SK-N-SH treated with all-trans-retinoic acid at 6 μM for 48 hours (cell line): ENCODE data around the gene FDXACB1.

Experiments used
- ATAC-seq: fragments of 200-7000 bp; cut with Tn5 transposase; 3 replicates; pipeline ENCODE4 v1.9.1; 2020; ENCODE audit warnings: mild to moderate bottlenecking, moderate library complexity
- BACH2 ChIP-seq: fragments of 250-450 bp; sonication (Bioruptor Pico); IDR thresholded peaks from 2 replicates; pipeline ENCODE4 v1.9.0; 2021; ENCODE audit warnings: mild to moderate bottlenecking, borderline replicate concordance
- CSDC2 ChIP-seq: fragments of 250-450 bp; sonication (Bioruptor Pico); IDR thresholded peaks from 2 replicates; pipeline ENCODE4 v1.5.0; 2020; ENCODE audit warnings: mild to moderate bottlenecking, moderate library complexity
- GLIS3 ChIP-seq: fragments of 250-450 bp; sonication (Bioruptor Pico); IDR thresholded peaks from 2 replicates; pipeline ENCODE4 v1.5.0; 2020; ENCODE audit warnings: mild to moderate bottlenecking, moderate library complexity
- ISL1 ChIP-seq: fragments of 250-450 bp; sonication (Bioruptor Pico); IDR thresholded peaks from 2 replicates; pipeline ENCODE4 v2.1.2; 2022; ENCODE audit warnings: mild to moderate bottlenecking, moderate library complexity
- OSR1 ChIP-seq: fragments of 250-450 bp; sonication (Bioruptor Pico); IDR thresholded peaks from 2 replicates; pipeline ENCODE4 v1.8.0; 2022; ENCODE audit warnings: moderate library complexity, mild to moderate bottlenecking, inconsistent platforms
- PATZ1 ChIP-seq: fragments of 250-450 bp; sonication (Bioruptor Pico); IDR thresholded peaks from 2 replicates; pipeline ENCODE4 v1.8.0; 2020; ENCODE audit warnings: mild to moderate bottlenecking, moderate library complexity, borderline replicate concordance
- POU6F1 ChIP-seq: fragments of 250-450 bp; sonication (Bioruptor Pico); IDR thresholded peaks from 2 replicates; pipeline ENCODE4 v1.8.0; 2021; ENCODE audit warnings: low read depth, mild to moderate bottlenecking, moderate library complexity, borderline replicate concordance
- PPARA ChIP-seq: fragments of 250-450 bp; sonication (Bioruptor Pico); IDR thresholded peaks from 2 replicates; pipeline ENCODE4 v1.5.0; 2020; ENCODE audit warnings: mild to moderate bottlenecking, borderline replicate concordance
- RARB ChIP-seq: fragments of 250-450 bp; sonication (Bioruptor Pico); IDR thresholded peaks from 2 replicates; pipeline ENCODE4 v1.8.0; 2021; ENCODE audit warnings: mild to moderate bottlenecking, moderate library complexity
- SNAI2 ChIP-seq: fragments of 250-450 bp; sonication (Bioruptor Pico); IDR thresholded peaks from 2 replicates; pipeline ENCODE4 v1.5.0; 2020; ENCODE audit warnings: mild to moderate bottlenecking, moderate library complexity
- TCF4 ChIP-seq: fragments of 250-450 bp; sonication (Bioruptor Pico); IDR thresholded peaks from 2 replicates; pipeline ENCODE4 v1.8.0; 2021; ENCODE audit warnings: mild to moderate bottlenecking, moderate library complexity, borderline replicate concordance
- TSHZ2 ChIP-seq: fragments of 250-450 bp; sonication (Bioruptor Pico); IDR thresholded peaks from 2 replicates; pipeline ENCODE4 v1.5.0; 2020; ENCODE audit warnings: mild to moderate bottlenecking, moderate library complexity
- ZC3H10 ChIP-seq: fragments of 250-450 bp; sonication (Bioruptor Pico); IDR thresholded peaks from 2 replicates; pipeline ENCODE4 v1.5.1; 2021; ENCODE audit warnings: mild to moderate bottlenecking, moderate library complexity
- ZFP3 ChIP-seq: fragments of 250-450 bp; sonication (Bioruptor Pico); IDR thresholded peaks from 2 replicates; pipeline ENCODE4 v1.5.0; 2020; ENCODE audit warnings: mild to moderate bottlenecking, moderate library complexity
- ZFP30 ChIP-seq: fragments of 450-650 bp; formaldehyde crosslinking; IDR thresholded peaks from 2 replicates; pipeline ENCODE4 v1.5.0; 2022; ENCODE audit warnings: mild to moderate bottlenecking, moderate library complexity
- ZNF565 ChIP-seq: fragments of 450-650 bp; formaldehyde crosslinking; conservative IDR thresholded peaks from 2 replicates; pipeline ENCODE4 v1.5.0; 2020; ENCODE audit warnings: low read depth, mild to moderate bottlenecking, moderate library complexity
- ZNF8 ChIP-seq: fragments of 450-650 bp; formaldehyde crosslinking; IDR thresholded peaks from 2 replicates; pipeline ENCODE4 v1.5.0; 2020; ENCODE audit warnings: mild to moderate bottlenecking, moderate library complexity
- TF ChIP-seq, protein P1 (sequence below): fragments of 250-450 bp; sonication (Bioruptor Pico); IDR thresholded peaks from 2 replicates; pipeline ENCODE4 v1.5.1; 2020; ENCODE audit warnings: low read depth, mild to moderate bottlenecking, moderate library complexity

FDXACB1 gene

DNA sequence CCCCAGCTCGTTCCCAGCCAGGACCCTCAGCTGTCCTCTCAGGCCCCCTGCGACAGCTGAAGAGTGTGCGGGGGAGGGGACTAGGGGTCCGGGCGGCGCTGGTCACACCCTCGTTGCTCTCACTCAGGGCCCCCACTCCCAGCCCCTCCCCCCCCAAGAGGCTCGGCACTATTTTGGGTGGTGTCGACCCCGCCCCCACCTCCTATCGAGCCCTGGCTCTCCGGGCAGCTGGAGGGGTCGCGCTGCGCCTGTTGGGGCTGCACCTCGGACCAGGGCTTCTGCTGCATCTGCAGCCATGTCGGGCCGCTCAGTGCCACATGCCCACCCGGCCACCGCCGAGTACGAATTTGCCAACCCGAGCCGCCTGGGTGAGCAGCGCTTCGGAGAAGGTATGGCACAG is 33.6 kb upstream of the FDXACB1 start, which contains the start of gene HSPB2:
Gene HSPB2 (plus strand): TSS at position 200 of the 400 bp plus-strand sequence. CDS start 96 bp downstream, at position 296.
- no peak for ATAC-seq
- no peak for TF ChIP-seq RARB (CRISPR knock-in tag)
- TF ChIP-seq BACH2 = no peak
- no peak for TF ChIP-seq CSDC2 (CRISPR knock-in tag)
- TF ChIP-seq OSR1 = no peak
- TF ChIP-seq ISL1 (CRISPR knock-in tag) = no peak
- no peak for TF ChIP-seq ZNF8 (CRISPR knock-in tag)
- no peak for TF ChIP-seq ZNF565
- TF ChIP-seq SNAI2 (CRISPR knock-in tag) = no peak
- TF ChIP-seq, protein P1, sequence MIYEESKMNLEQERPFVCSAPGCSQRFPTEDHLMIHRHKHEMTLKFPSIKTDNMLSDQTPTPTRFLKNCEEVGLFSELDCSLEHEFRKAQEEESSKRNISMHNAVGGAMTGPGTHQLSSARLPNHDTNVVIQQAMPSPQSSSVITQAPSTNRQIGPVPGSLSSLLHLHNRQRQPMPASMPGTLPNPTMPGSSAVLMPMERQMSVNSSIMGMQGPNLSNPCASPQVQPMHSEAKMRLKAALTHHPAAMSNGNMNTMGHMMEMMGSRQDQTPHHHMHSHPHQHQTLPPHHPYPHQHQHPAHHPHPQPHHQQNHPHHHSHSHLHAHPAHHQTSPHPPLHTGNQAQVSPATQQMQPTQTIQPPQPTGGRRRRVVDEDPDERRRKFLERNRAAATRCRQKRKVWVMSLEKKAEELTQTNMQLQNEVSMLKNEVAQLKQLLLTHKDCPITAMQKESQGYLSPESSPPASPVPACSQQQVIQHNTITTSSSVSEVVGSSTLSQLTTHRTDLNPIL (CRISPR knock-in tag) = no peak
- TF ChIP-seq ZC3H10 (CRISPR knock-in tag) = no peak
- TF ChIP-seq, all 23 proteins: peak for 0

DNA sequence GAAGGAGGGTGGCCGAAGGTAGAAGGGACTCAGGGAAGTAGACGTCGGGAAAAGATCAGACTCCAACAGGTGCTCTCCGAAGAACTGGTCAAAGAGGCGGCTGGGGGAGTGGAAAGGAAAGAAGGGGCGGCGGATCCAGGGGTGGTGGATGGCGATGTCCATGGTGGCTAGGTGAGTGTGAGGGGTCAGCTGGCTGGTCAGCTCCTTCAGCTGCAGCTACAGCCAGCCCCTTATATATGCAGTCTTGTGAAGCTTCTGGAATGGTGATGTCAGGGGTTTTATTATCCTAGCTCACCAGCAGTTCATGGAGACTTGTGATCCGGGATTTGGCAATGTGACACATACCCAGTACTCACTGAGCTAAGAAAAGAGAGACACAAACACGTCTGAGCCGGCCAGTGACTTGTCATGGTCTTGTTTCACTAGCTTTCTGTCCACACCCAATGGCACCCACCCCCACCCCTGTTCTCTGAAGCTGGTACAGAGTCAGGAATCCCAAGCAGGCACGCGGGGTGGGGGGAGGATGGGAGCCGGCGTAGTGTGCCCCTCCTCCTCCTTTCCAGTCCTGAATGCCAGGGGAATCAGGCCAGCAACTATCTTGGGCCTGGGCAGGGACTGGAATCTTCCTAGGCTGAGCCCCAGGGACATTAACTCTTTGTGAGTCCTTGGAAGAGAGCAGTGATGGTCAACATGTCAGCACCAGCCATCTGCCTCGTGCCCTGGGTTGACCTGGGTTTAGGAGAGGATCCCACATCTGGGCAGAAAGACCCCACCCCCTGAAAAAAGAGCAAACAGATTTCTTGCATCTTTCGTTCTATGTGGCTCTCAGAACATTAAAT is 32.8 kb upstream of the FDXACB1 start, which contains the start of gene CRYAB:
Gene CRYAB (minus strand): TSS at position 208 of the 839 bp plus-strand sequence. CDS start 46 bp downstream, at position 162.
- peak; percentile 71 for ATAC-seq
- no peak for TF ChIP-seq TCF4 (CRISPR knock-in tag)
- TF ChIP-seq POU6F1 (CRISPR knock-in tag) = no peak
- TF ChIP-seq ISL1 (CRISPR knock-in tag) = 0 out of 2 replicates have a peak, but pooled peaks have one; percentile 11

- TF ChIP-seq, protein P1 (CRISPR knock-in tag) = no peak
- TF ChIP-seq ZNF565 (no peak), ZFP30 (no peak), RARB (CRISPR knock-in tag) (no peak), PPARA (CRISPR knock-in tag) (no peak), TSHZ2 (CRISPR knock-in tag) (no peak), ZFP3 (CRISPR knock-in tag) (no peak), CSDC2 (CRISPR knock-in tag) (no peak), OSR1 (no peak), SNAI2 (CRISPR knock-in tag) (no peak), PATZ1 (no peak), GLIS3 (no peak)
- no peak for ATAC-seq
These were observed 32.0 kb upstream of the FDXACB1 start for GRCh38 chr11:111910676-111911562.
